Loucy (cell line): ENCODE measurements around the gene HOXC13.

Experiments used
- EZH2phosphoT487 ChIP-seq: fragments of 200-600 bp; IDR thresholded peaks from 2 replicates; pipeline ENCODE4 v1.6.1; 2018; ENCODE audit warnings: antibody characterized with exemption, mild to moderate bottlenecking, moderate library complexity, borderline replicate concordance
- TF ChIP-seq, protein P1 (sequence below): fragments of 200-600 bp; sonication (generic); conservative IDR thresholded peaks from 2 replicates; pipeline ENCODE4 v1.5.1; 2014; ENCODE audit warnings: mild to moderate bottlenecking, antibody characterized with exemption, low read length

DNA sequence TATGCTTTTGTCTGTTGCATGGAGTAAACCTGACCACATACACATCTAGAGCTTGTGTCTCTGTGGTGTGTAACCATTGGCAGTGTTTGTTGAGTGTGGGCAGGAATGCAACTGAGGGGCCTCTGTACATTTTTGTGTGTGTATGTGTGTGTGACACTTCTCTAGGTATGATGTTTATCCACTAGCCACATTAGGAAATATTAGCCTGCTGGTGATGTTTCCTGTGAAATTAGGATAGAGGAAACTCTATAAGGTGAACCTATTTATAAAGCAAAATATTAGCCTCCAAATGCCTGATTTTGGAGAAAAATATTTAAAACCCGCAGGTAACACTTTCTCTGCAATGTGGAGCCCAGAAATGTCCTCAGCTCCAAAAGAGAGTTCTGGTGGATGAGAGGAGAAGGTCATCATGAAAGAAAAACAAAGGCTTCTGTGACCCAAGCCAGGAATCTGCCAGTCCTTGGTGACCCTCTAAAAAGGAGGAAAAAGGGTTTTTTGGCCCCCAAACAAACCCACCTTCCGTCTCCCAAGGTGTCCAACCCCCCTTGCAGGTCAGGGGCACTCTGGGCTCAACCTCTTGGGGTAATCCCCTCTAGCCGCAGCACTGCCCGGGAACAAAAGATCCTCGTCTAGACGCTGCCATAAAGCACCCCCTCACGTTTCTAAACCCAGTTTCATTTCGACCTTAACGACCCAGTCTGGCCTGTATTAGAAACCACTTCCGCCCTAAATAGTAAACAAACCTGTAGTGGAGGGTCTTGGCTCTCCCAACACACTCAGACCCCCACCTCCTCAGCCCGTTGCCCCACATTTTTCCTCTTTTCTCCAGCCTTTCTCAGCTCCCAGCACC, 39.2 kb downstream of the HOXC13 start:
- TF ChIP-seq, protein P1, sequence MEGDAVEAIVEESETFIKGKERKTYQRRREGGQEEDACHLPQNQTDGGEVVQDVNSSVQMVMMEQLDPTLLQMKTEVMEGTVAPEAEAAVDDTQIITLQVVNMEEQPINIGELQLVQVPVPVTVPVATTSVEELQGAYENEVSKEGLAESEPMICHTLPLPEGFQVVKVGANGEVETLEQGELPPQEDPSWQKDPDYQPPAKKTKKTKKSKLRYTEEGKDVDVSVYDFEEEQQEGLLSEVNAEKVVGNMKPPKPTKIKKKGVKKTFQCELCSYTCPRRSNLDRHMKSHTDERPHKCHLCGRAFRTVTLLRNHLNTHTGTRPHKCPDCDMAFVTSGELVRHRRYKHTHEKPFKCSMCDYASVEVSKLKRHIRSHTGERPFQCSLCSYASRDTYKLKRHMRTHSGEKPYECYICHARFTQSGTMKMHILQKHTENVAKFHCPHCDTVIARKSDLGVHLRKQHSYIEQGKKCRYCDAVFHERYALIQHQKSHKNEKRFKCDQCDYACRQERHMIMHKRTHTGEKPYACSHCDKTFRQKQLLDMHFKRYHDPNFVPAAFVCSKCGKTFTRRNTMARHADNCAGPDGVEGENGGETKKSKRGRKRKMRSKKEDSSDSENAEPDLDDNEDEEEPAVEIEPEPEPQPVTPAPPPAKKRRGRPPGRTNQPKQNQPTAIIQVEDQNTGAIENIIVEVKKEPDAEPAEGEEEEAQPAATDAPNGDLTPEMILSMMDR: no peak
- TF ChIP-seq EZH2phosphoT487: no peak
